GM18517 (cell line): ENCODE data around the gene TGFBR3.

Experiments used
- ATAC-seq: cut with Tn5 transposase; IDR thresholded peaks from one replicate; pipeline ENCODE4 v1.9.1; 2021; ENCODE audit warnings: mild to moderate bottlenecking, moderate library complexity; ENCODE audit not compliant: unreplicated experiment

The TGFBR3 gene

GRCh38 chr1:91803847-91804545, 82.0 kb downstream of the TGFBR3 start:
- peak; percentile 87 for ATAC-seq

DNA sequence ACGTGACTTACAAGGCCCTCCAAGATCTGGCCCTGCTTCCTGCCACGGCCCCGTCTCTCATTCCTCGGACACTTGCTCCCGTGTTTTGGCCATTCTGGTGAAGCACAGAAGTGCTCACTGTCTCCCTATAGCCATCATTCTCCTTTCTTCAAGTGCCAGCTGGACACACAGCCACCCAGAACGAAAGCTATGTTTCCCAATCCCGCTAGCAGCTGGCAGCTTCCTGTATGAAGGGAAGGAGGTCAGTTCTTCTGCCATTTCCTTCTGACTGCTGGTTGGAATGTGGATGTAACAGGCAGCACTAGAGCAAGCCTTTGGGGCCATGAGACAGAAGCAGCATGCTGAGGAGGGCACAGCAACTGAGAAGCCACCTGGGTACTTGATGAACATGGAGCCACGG, 82.8 kb downstream of the TGFBR3 start:
- ATAC-seq = no peak

DNA sequence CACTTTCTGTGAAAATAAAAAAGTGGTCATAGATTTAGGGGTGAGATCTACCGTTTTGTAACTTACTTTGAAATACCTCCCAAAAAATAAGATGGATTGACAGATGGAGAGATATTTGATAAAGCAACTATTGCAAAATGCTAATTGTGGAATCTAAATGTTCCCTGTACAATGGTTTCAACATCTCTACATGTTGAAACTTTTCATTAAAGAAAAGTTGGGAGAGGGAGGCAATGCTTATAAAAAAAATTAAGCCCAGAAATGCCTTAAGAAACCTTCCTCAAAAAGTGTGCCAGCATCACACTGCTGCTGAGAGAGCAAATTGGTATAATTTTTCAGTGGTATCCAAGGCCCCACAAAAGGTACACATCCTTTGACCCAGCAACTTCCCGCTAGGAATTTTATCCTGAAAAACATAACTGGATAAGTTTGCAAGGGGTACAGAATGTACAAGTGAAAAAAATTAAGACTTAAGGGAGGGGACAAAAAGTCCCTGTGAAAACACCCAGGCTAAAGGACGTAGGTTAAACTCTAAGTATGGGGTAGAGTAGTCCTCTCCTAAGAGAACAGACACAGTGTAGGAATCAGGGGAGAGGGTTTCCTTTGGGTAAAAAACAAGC, 84.3 kb downstream of the TGFBR3 start:
- no peak for ATAC-seq

GRCh38 chr1:91799863-91800262, 86.1 kb downstream of the TGFBR3 start:
- no peak for ATAC-seq

GRCh38 chr1:91799159-91799558, 86.8 kb downstream of the TGFBR3 start:
- ATAC-seq = no peak

- ATAC-seq = no peak
These were observed 87.2 kb downstream of the TGFBR3 start for GRCh38 chr1:91798740-91799139.

- no peak for ATAC-seq
These were observed 87.7 kb downstream of the TGFBR3 start for GRCh38 chr1:91798241-91798648.

DNA sequence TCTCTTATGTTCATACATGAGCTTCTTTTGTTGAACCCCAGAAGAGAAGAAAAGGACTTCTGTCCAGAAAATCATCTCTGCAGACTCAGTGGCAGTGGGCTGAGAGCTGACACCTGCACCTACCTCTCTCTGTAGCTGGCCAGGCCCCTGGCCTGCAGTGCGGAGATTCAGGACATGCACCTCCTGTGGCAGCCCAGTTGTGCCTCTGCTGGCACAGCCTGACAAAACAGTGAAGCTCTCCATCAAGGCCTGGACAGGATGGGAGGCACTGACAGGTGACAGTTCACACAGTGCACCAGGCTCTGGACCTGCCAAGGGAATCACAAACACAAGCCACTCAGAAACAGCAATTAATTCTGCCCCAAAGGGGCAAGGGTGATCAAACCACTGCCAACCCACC, 88.8 kb downstream of the TGFBR3 start:
- ATAC-seq = no peak

- no peak for ATAC-seq
These were observed 89.6 kb downstream of the TGFBR3 start for GRCh38 chr1:91796390-91796654.

DNA sequence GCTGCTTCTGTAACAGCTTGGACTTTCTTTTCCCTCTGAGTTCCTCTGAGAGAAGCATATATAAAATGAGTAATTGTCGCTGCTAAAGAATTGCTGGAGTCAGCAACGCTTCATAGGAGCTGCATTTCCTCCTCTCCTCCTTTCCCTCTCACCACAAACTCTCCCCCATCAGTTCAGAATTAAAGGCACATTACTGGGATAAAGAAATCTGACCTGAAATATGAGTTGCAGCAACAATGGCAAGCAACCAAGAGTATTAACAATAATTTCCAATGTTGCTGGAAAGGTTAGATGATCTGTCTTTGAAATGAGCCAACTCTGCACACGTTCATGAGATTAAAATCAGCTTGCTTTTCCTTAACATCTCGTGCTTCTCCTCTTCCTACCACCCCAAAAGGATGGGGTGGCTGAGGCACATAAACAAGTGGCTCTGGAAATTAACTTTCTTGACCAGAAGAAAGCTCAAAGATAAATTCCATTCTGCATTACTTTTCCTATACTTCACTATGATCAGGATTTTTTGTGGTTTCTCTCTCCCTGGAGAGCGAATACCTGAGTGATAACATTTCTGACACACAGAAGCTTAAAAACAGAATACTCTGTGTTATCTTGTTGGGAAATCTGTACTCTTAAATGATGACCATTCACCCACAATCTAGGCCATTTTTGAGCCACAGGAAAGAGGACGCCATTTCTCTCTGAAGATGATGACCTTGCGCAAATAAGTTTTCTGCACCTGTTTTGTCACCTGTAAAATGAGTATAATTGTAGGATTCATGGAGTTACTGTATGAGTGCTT, 90.2 kb downstream of the TGFBR3 start:
- no peak for ATAC-seq

GRCh38 chr1:91793877-91794276, 92.1 kb downstream of the TGFBR3 start:
- ATAC-seq = no peak

GRCh38 chr1:91793189-91793588, 92.8 kb downstream of the TGFBR3 start:
- no peak for ATAC-seq

- ATAC-seq = no peak
These were observed 93.4 kb downstream of the TGFBR3 start for GRCh38 chr1:91792489-91793071.

DNA sequence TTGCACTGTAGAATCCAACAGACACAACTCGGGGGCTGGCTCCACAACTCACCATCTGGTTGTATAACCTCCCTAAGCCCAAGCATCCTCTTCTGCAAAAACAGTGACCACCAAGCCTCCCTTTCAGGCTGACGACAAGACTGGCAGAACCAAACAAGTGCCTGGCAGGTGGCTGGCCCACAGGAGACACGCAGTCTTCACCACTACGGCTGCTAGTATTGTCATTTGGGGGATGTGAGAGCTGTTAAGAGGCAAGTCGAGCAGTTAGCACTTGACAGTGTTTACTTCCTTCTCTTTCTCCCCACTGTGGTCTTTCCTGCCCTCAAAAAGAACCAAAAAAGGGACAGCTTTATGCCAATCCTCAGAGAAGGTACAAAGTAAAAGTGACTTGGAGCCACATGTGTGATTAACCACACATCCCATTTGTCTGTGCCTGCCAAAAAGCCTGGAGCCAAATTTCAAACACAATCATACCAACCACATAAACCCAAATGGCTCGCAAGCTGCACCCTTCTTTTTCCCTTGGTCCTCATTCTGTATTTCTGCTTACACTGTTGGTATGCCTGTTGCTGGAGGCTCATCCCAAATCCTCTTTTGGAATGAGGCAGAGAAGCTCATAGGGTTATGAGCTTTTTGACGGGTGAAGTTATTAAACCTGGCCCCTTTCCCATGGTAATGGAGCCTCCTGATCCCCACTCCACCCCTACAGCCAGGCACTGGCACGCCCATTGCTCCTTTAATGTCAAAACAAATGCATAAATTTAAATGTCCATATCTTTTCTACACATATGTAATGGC, 94.1 kb downstream of the TGFBR3 start:
- no peak for ATAC-seq

DNA sequence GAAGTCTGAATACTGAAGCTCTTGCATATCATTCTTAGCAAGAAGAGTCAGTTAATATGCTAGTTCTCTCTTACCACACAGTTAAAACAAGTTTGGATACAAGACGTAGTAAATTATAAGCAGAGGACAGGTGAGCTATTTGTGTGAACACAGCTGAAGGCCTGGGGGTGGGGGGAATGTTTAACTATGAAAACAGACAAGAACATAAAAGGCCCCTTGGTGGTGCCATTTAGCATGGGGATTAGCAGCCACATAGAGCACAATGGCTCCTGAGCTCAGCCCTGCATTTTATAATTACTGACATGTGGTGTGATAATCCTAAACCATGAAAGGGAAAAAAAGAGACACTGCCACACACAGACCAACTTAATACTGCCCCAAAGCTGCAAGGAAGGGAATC, 94.8 kb downstream of the TGFBR3 start:
- ATAC-seq = no peak

GRCh38 chr1:91790392-91790791, 95.6 kb downstream of the TGFBR3 start:
- ATAC-seq = no peak

DNA sequence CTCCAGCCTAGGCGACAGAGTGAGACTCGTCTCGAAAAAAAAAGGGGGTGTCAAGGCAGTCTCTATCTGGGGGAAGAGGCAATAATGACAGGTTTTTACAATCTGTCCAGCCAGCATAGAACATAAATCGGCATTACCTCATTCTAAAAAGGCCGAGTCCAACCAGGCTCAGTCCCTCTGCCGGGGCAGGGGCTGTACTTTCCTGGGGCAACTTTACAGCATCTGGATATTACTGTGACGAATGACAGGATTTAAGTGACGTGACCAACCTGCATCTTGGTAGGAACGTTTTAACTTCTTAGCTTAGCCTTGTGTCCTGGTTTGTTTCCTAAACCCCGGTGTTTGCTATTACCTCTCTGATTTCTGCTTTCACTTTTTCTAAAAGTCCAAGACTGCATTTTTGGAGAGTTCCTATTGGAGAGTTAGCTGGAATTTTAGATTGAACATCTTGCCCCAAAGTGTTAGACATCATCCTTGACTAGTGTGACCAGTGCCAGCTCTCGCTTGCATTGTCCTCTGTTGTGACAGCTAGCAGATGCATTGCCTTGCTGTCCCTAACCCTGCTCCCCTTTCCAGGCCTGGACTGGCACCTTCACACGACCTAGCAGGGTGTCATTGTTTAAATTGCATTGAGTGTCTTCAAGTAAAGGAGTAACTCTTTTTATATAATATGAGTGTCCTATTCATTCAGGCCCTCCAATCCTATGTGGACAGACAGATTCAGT, 96.5 kb downstream of the TGFBR3 start:
- no peak for ATAC-seq

- no peak for ATAC-seq
These were observed 98.0 kb downstream of the TGFBR3 start for GRCh38 chr1:91787919-91788318.

- no peak for ATAC-seq
These were observed 101.3 kb downstream of the TGFBR3 start for GRCh38 chr1:91784616-91785015.

GRCh38 chr1:91784191-91784590, 101.8 kb downstream of the TGFBR3 start:
- ATAC-seq = no peak
